ENCODE data around the gene ARID1B. TPM values are rescaled to one million over a fixed set of nuclear protein-coding genes. Genes with fewer than 3 reads are reported as not detected.

The ARID1B gene
- total and polyA plus RNA-seq, 10 of the 15 experiments (the other 5 are each of a cell fraction or from before 2014, with no cell fraction given) = 24.7 to 133 (median 54.6) TPM

GRCh38 chr6:156783958-156784357 lies 6.8 kb downstream of the ARID1B start:
- ChIA-PET SMC1A (ENCODE audit: uncharacterized antibody, unreplicated experiment) (interaction anchor here (0.6 to 4.9 kb wide), 12 partner anchors 8 to 238 kb away, joined by 3 to 26 read pairs (median 6); no protein-coding TSS in a partner anchor), RAD21 (ENCODE audit: unreplicated experiment) (interaction anchor here (1.0 to 3.1 kb wide), 6 partner anchors 10 to 98 kb away, joined by 3 to 15 read pairs (median 6); no protein-coding TSS in a partner anchor), POLR2A (interaction anchor here (1.8 kb wide), 1 partner anchor 146 kb away, joined by 9 read pairs; no protein-coding TSS in a partner anchor), CTCF (interaction anchor here (1.2 kb wide), 2 partner anchors 16 to 236 kb away, joined by 3 read pairs; no protein-coding TSS in a partner anchor)
- H3K36me3 ChIP-seq (ENCODE audit: control insufficient read depth in 2 of 2, insufficient read depth in 2 of 2, low read length in 1 of 2) = peaks cover 0 to 8% of the 10 kb centered on the region in 2 experiments; a peak in 3 of 4 replicates
- ATAC-seq (no peak), DNase-seq (ENCODE audit: low read depth, low spot score) (no peak), FAIRE-seq (no peak)
- H3K4me2 ChIP-seq (ENCODE audit: control insufficient read depth, insufficient read depth) = peak overlapping the region; percentile 92
- H4K20me1 ChIP-seq (ENCODE audit: control insufficient read depth, insufficient read depth) = peaks cover 3% of the 10 kb centered on the region
- H3K27ac ChIP-seq (ENCODE audit: control insufficient read depth, insufficient read depth) = peak overlapping the region; percentile 41; the same call in 1 of the 2 replicates
- no peaks in the 10 kb centered on the region for H3K27me3 ChIP-seq (replicated peaks in 1 of 2; ENCODE audit: control insufficient read depth in 2 of 2, insufficient read depth in 2 of 2, low read length in 1 of 2)
- peaks cover 14% of the 10 kb centered on the region for H3K4me1 ChIP-seq (ENCODE audit: control insufficient read depth, insufficient read depth, low read length)
- BruUV-seq (replicated peaks) = no TSS peak
- H3K9ac ChIP-seq (ENCODE audit: control insufficient read depth, insufficient read depth, low read length) = peak overlapping the region; percentile 67
- H3K79me2 ChIP-seq (ENCODE audit: control insufficient read depth, insufficient read depth, low read length) = peaks cover 100% of the 10 kb centered on the region
- no peak overlapping the region for H2AFZ ChIP-seq (ENCODE audit: control insufficient read depth, low read depth, low read length)
- H3K9me3 ChIP-seq (replicated peaks; ENCODE audit: control insufficient read depth, insufficient read depth, low read length) = no peaks in the 10 kb centered on the region
- in situ Hi-C loops (cut with MboI) = no loop called here
- TF ChIP-seq ZZZ3 (IDR thresholded peaks at IDR 0.05; ENCODE audit: control insufficient read depth, insufficient read length, low read depth) = no peak
- WGBS (ENCODE audit: insufficient coverage, insufficient replicate concordance, low lambda C conversion rate, missing lambda C conversion rate) = 96% methylated on average over 6 of the region's 6 CpGs
- H3K4me3 ChIP-seq = peak overlapping the region; percentile 89
- intact Hi-C loops (cut with micrococcal nuclease; ENCODE audit: unreplicated experiment) = no loop called here

GRCh38 chr6:156786652-156787051 lies 9.5 kb downstream of the ARID1B start:
- in situ Hi-C loops (cut with MboI) (no loop called here), intact Hi-C loops (cut with micrococcal nuclease; ENCODE audit: unreplicated experiment) (no loop called here)
- ChIA-PET RAD21 (ENCODE audit: unreplicated experiment) (interaction anchor here (1.0 to 2.2 kb wide), 7 partner anchors 10 to 247 kb away, joined by 3 to 7 read pairs (median 6); no protein-coding TSS in a partner anchor), CTCF (interaction anchor here (0.7 to 2.3 kb wide), 8 partner anchors 10 to 234 kb away, joined by 3 to 10 read pairs (median 5); no protein-coding TSS in a partner anchor), POLR2A (interaction anchor here (0.8 to 2.0 kb wide), 5 partner anchors 11 to 912 kb away, joined by 3 to 4 read pairs (median 3); no protein-coding TSS in a partner anchor), SMC1A (ENCODE audit: uncharacterized antibody, unreplicated experiment) (interaction anchor here (0.6 to 4.9 kb wide), 22 partner anchors 17 to 346 kb away, joined by 3 to 26 read pairs (median 4); no protein-coding TSS in a partner anchor)
- ATAC-seq (no peak), FAIRE-seq (no peak), DNase-seq (ENCODE audit: low read depth, low spot score) (no peak)
- Histone ChIP-seq H3K9ac (ENCODE audit: control insufficient read depth, insufficient read depth, low read length) (no peak overlapping the region), H4K20me1 (ENCODE audit: control insufficient read depth, insufficient read depth) (peaks cover 3% of the 10 kb centered on the region), H3K36me3 (ENCODE audit: control insufficient read depth in 2 of 2, insufficient read depth in 2 of 2, low read length in 1 of 2) (peaks cover 0 to 8% of the 10 kb centered on the region in 2 experiments; a peak in 3 of 4 replicates), H3K4me1 (ENCODE audit: control insufficient read depth, insufficient read depth, low read length) (peaks cover 24% of the 10 kb centered on the region), H3K79me2 (ENCODE audit: control insufficient read depth, insufficient read depth, low read length) (peaks cover 100% of the 10 kb centered on the region), H2AFZ (ENCODE audit: control insufficient read depth, low read depth, low read length) (no peak overlapping the region), H3K9me3 (replicated peaks; ENCODE audit: control insufficient read depth, insufficient read depth, low read length) (no peaks in the 10 kb centered on the region), H3K27me3 (replicated peaks in 1 of 2; ENCODE audit: control insufficient read depth in 2 of 2, insufficient read depth in 2 of 2, low read length in 1 of 2) (no peaks in the 10 kb centered on the region), H3K4me3 (0 out of 2 replicates have a peak overlapping the region, but pooled peaks have one; percentile 18), H3K4me2 (ENCODE audit: control insufficient read depth, insufficient read depth) (0 out of 2 replicates have a peak overlapping the region, but pooled peaks have one; percentile 12), H3K27ac (ENCODE audit: control insufficient read depth, insufficient read depth) (no peak overlapping the region)
- WGBS (ENCODE audit: insufficient coverage, insufficient replicate concordance, low lambda C conversion rate, missing lambda C conversion rate) = 96% methylated on average over 4 of the region's 4 CpGs
- no TSS peak for BruUV-seq (replicated peaks)
- TF ChIP-seq BHLHE40 (IDR thresholded peaks at IDR 0.05; ENCODE audit: borderline replicate concordance in 1 of 2, low read depth in 2 of 2, low read length in 1 of 2) = no peak
- TF ChIP-seq SKIL (IDR thresholded peaks at IDR 0.05; ENCODE audit: low read depth, poor library complexity, severe bottlenecking) = no peak
- no peak for TF ChIP-seq IRF3 (IDR thresholded peaks at IDR 0.05)
- no peak for TF ChIP-seq EP300 (IDR thresholded peaks at IDR 0.05; ENCODE audit: borderline replicate concordance in 1 of 2, control insufficient read depth in 1 of 2, low read depth in 2 of 2, low read length in 2 of 2)
- no peak for TF ChIP-seq ZNF274 (IDR thresholded peaks at IDR 0.05; ENCODE audit: insufficient read depth, insufficient read length)
- TF ChIP-seq, protein P1, sequence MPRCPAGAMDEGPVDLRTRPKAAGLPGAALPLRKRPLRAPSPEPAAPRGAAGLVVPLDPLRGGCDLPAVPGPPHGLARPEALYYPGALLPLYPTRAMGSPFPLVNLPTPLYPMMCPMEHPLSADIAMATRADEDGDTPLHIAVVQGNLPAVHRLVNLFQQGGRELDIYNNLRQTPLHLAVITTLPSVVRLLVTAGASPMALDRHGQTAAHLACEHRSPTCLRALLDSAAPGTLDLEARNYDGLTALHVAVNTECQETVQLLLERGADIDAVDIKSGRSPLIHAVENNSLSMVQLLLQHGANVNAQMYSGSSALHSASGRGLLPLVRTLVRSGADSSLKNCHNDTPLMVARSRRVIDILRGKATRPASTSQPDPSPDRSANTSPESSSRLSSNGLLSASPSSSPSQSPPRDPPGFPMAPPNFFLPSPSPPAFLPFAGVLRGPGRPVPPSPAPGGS (IDR thresholded peaks at IDR 0.05; ENCODE audit: borderline replicate concordance, insufficient read depth, low read depth, low read length, poor library complexity, severe bottlenecking) = peak; percentile 54
- TF ChIP-seq POU2F2 (IDR thresholded peaks at IDR 0.05; ENCODE audit: borderline replicate concordance, low read depth, low read length) = no peak

Data from GM12878 (cell line).